ENCODE measurements around the gene ZNF469.

Gene ZNF469

GRCh38 chr16:88368036-88368435 lies 14.7 kb upstream of the ZNF469 start:
- no peak for DNase-seq
- no peak overlapping the region for H3K4me2 ChIP-seq (ENCODE audit: insufficient read depth, low read length)
- H3K27ac ChIP-seq (ENCODE audit: low read length), result no peak overlapping the region
- TF ChIP-seq EZH2 (IDR thresholded peaks at IDR 0.05; ENCODE audit: borderline replicate concordance, low read depth, low read length, severe bottlenecking) (no peak), CTCF (IDR thresholded peaks at IDR 0.05; ENCODE audit: borderline replicate concordance, extremely low read depth, low read length, poor library complexity, severe bottlenecking) (no peak)
- H3K27me3 ChIP-seq (ENCODE audit: insufficient read depth, low read length, poor library complexity), result no peaks in the 10 kb centered on the region
- H3K9me3 ChIP-seq (ENCODE audit: insufficient read depth, low read length, severe bottlenecking), result peaks cover 4% of the 10 kb centered on the region
- H3K4me3 ChIP-seq (ENCODE audit: low read depth in 1 of 2, low read length in 2 of 2), result no peak overlapping the region
- H4K20me1 ChIP-seq (ENCODE audit: insufficient read depth, low read length), result no peaks in the 10 kb centered on the region
- H3K36me3 ChIP-seq (ENCODE audit: insufficient read depth, low read length), result no peaks in the 10 kb centered on the region
- no peak overlapping the region for H3K9ac ChIP-seq (ENCODE audit: low read depth, low read length)
- no peaks in the 10 kb centered on the region for H3K79me2 ChIP-seq (ENCODE audit: insufficient read depth, low read length)
- H3K4me1 ChIP-seq (ENCODE audit: insufficient read depth, low read length), result no peaks in the 10 kb centered on the region
- H2AFZ ChIP-seq (ENCODE audit: low read depth, low read length), result no peak overlapping the region
- ATAC-seq (ENCODE audit: insufficient read depth, low read depth), result no peak

GRCh38 chr16:88368994-88369393 lies 13.8 kb upstream of the ZNF469 start:
- Histone ChIP-seq H3K4me3 (ENCODE audit: low read depth in 1 of 2, low read length in 2 of 2) (no peak overlapping the region), H2AFZ (ENCODE audit: low read depth, low read length) (no peak overlapping the region), H3K36me3 (ENCODE audit: insufficient read depth, low read length) (no peaks in the 10 kb centered on the region), H3K9me3 (ENCODE audit: insufficient read depth, low read length, severe bottlenecking) (peaks cover 4% of the 10 kb centered on the region), H3K4me1 (ENCODE audit: insufficient read depth, low read length) (no peaks in the 10 kb centered on the region), H3K27me3 (ENCODE audit: insufficient read depth, low read length, poor library complexity) (no peaks in the 10 kb centered on the region), H3K9ac (ENCODE audit: low read depth, low read length) (no peak overlapping the region), H4K20me1 (ENCODE audit: insufficient read depth, low read length) (no peaks in the 10 kb centered on the region), H3K79me2 (ENCODE audit: insufficient read depth, low read length) (no peaks in the 10 kb centered on the region), H3K4me2 (ENCODE audit: insufficient read depth, low read length) (no peak overlapping the region), H3K27ac (ENCODE audit: low read length) (no peak overlapping the region)
- DNase-seq (no peak), ATAC-seq (ENCODE audit: insufficient read depth, low read depth) (no peak)
- TF ChIP-seq CTCF (IDR thresholded peaks at IDR 0.05; ENCODE audit: borderline replicate concordance, extremely low read depth, low read length, poor library complexity, severe bottlenecking), result no peak
- no peak for TF ChIP-seq EZH2 (IDR thresholded peaks at IDR 0.05; ENCODE audit: borderline replicate concordance, low read depth, low read length, severe bottlenecking)

GRCh38 chr16:88369447-88370008 lies 13.2 kb upstream of the ZNF469 start:
- H3K9me3 ChIP-seq (ENCODE audit: insufficient read depth, low read length, severe bottlenecking), result peaks cover 4% of the 10 kb centered on the region
- no peak for TF ChIP-seq CTCF (IDR thresholded peaks at IDR 0.05; ENCODE audit: borderline replicate concordance, extremely low read depth, low read length, poor library complexity, severe bottlenecking)
- TF ChIP-seq EZH2 (IDR thresholded peaks at IDR 0.05; ENCODE audit: borderline replicate concordance, low read depth, low read length, severe bottlenecking), result no peak

GRCh38 chr16:88370365-88370764 lies 12.4 kb upstream of the ZNF469 start:
- H4K20me1 ChIP-seq (ENCODE audit: insufficient read depth, low read length), result no peaks in the 10 kb centered on the region
- no peak overlapping the region for H3K9ac ChIP-seq (ENCODE audit: low read depth, low read length)
- H3K4me1 ChIP-seq (ENCODE audit: insufficient read depth, low read length), result no peaks in the 10 kb centered on the region
- TF ChIP-seq EZH2 (IDR thresholded peaks at IDR 0.05; ENCODE audit: borderline replicate concordance, low read depth, low read length, severe bottlenecking) (no peak), CTCF (IDR thresholded peaks at IDR 0.05; ENCODE audit: borderline replicate concordance, extremely low read depth, low read length, poor library complexity, severe bottlenecking) (no peak)
- H3K36me3 ChIP-seq (ENCODE audit: insufficient read depth, low read length), result no peaks in the 10 kb centered on the region
- no peaks in the 10 kb centered on the region for H3K27me3 ChIP-seq (ENCODE audit: insufficient read depth, low read length, poor library complexity)
- H2AFZ ChIP-seq (ENCODE audit: low read depth, low read length), result no peak overlapping the region
- ATAC-seq (ENCODE audit: insufficient read depth, low read depth) (no peak), DNase-seq (no peak)
- H3K79me2 ChIP-seq (ENCODE audit: insufficient read depth, low read length), result no peaks in the 10 kb centered on the region
- peaks cover 4% of the 10 kb centered on the region for H3K9me3 ChIP-seq (ENCODE audit: insufficient read depth, low read length, severe bottlenecking)
- no peak overlapping the region for H3K4me2 ChIP-seq (ENCODE audit: insufficient read depth, low read length)
- no peak overlapping the region for H3K4me3 ChIP-seq (ENCODE audit: low read depth in 1 of 2, low read length in 2 of 2)
- no peak overlapping the region for H3K27ac ChIP-seq (ENCODE audit: low read length)

More at GRCh38 chr16:88369447-88370008, 13.2 kb upstream of the ZNF469 start:
- Histone ChIP-seq H3K4me1 (ENCODE audit: insufficient read depth, low read length) (no peaks in the 10 kb centered on the region), H3K79me2 (ENCODE audit: insufficient read depth, low read length) (no peaks in the 10 kb centered on the region), H3K27ac (ENCODE audit: low read length) (no peak overlapping the region), H3K4me2 (ENCODE audit: insufficient read depth, low read length) (no peak overlapping the region), H3K9ac (ENCODE audit: low read depth, low read length) (no peak overlapping the region), H3K36me3 (ENCODE audit: insufficient read depth, low read length) (no peaks in the 10 kb centered on the region), H3K4me3 (ENCODE audit: low read depth in 1 of 2, low read length in 2 of 2) (no peak overlapping the region), H4K20me1 (ENCODE audit: insufficient read depth, low read length) (no peaks in the 10 kb centered on the region), H3K27me3 (ENCODE audit: insufficient read depth, low read length, poor library complexity) (no peaks in the 10 kb centered on the region), H2AFZ (ENCODE audit: low read depth, low read length) (no peak overlapping the region)
- ATAC-seq (ENCODE audit: insufficient read depth, low read depth), result no peak
- no peak for DNase-seq
